ENCODE results near the gene RNF217. TPM values are rescaled to one million over a fixed set of nuclear protein-coding genes. Genes with fewer than 3 reads are reported as not detected.

RNF217 gene
- total and polyA plus RNA-seq, 2 of the 13 experiments (the other 11 are each of a cell fraction or from before 2014, with no cell fraction given) = 2.2 to 2.4 TPM

- no peak for TF ChIP-seq BRF2 (CRISPR knock-in tag; IDR thresholded peaks at IDR 0.05)
- TF ChIP-seq RARA (CRISPR knock-in tag; IDR thresholded peaks at IDR 0.05) = no peak
Observed at GRCh38 chr6:125046107-125046925, 84.1 kb downstream of the RNF217 start (continued).

GRCh38 chr6:125048274-125048673 lies 86.0 kb downstream of the RNF217 start:
- H3K27me3 ChIP-seq (ENCODE audit: control insufficient read depth in 1 of 2, insufficient read depth in 2 of 2, low read length in 2 of 2) = no peaks in the 10 kb centered on the region
- CTCF ChIA-PET (ENCODE audit: low intra/inter-chr PET ratio, low total read pairs) = no interaction called here
- no peak overlapping the region for H3K4me2 ChIP-seq (ENCODE audit: low read depth, low read length)
- no peak for ATAC-seq
- no peak overlapping the region for H3K9ac ChIP-seq (ENCODE audit: insufficient read depth, low read depth, low read length)
- H3K36me3 ChIP-seq (replicated peaks in 1 of 2; ENCODE audit: control insufficient read depth in 1 of 2, insufficient read depth in 2 of 2, low read length in 2 of 2) = no peaks in the 10 kb centered on the region
- DNase-seq (ENCODE audit: low spot score) = no peak
- POLR2A ChIA-PET = no interaction called here
- H3K27ac ChIP-seq (ENCODE audit: extremely low read length, insufficient read depth, low read length) = no peak overlapping the region
- H3K4me1 ChIP-seq (ENCODE audit: insufficient read depth, low read length) = no peaks in the 10 kb centered on the region
- WGBS (ENCODE audit: low lambda C conversion rate) = 23% methylated on average over 2 of the region's 2 CpGs
- no TSS peak for BruUV-seq (replicated peaks)
- H3K79me2 ChIP-seq (ENCODE audit: insufficient read depth, low read length) = no peaks in the 10 kb centered on the region
- no peak overlapping the region for H2AFZ ChIP-seq (ENCODE audit: low read length)
- TF ChIP-seq CBFB (CRISPR knock-in tag; IDR thresholded peaks at IDR 0.05) = no peak
- TF ChIP-seq KDM2A (CRISPR knock-in tag; IDR thresholded peaks at IDR 0.05; ENCODE audit: borderline replicate concordance, low read depth) = no peak
- no peak for TF ChIP-seq PBX2 (CRISPR knock-in tag; IDR thresholded peaks at IDR 0.05)
- TF ChIP-seq ZHX1 (CRISPR knock-in tag; IDR thresholded peaks at IDR 0.05; ENCODE audit: low read depth) = no peak
- H3K9me3 ChIP-seq (ENCODE audit: low read length) = no peaks in the 10 kb centered on the region
- H3K4me3 ChIP-seq (replicated peaks in 1 of 3; ENCODE audit: insufficient read depth in 1 of 3, low read depth in 2 of 3, low read length in 3 of 3) = no peak overlapping the region
- intact Hi-C loops (cut with micrococcal nuclease; ENCODE audit: unreplicated experiment) = no loop called here
- in situ Hi-C loops (cut with HindIII; ENCODE audit: extremely low pct_ligation_motif_present, low pct_unique_long_range_greater_than_20kb) = no loop called here
- FAIRE-seq = no peak
- H4K20me1 ChIP-seq (ENCODE audit: insufficient read depth, low read length) = no peaks in the 10 kb centered on the region

Measured in HepG2 (cell line).